Heart left ventricle (tissue), 16 donors: Measurements from ENCODE around the gene TMEM8B. TPM values are rescaled to one million over a fixed set of nuclear protein-coding genes. Genes with fewer than 3 reads are reported as not detected.

Source experiments
- ATAC-seq, 4 donors: fragments of 200-7000 bp; cut with Tn5 transposase; one replicate each; pipeline ENCODE4 v1.9.1; 2020 to 2022; ENCODE audit warnings: moderate library complexity in 4 of 4, mild to moderate bottlenecking in 3 of 4, moderate number of reproducible peaks in 1 of 4
- DNase-seq, 5 donors: peaks; one replicate each; pipeline ENCODE4 v3.0.0-alpha.2; 2020
- H3K27ac ChIP-seq, 12 donors: fragments of 200-600 bp; sonication (generic) in 4 of 12; one replicate each; pipeline versions ENCODE4 v1.5.0 to v1.8.0; 2016 to 2022; ENCODE audit warnings: mild to moderate bottlenecking in 2 of 12
- H3K27me3 ChIP-seq, 9 donors: fragments of 200-600 bp; sonication (generic) in 2 of 9; one replicate each; pipeline versions ENCODE4 v1.5.1 to v1.8.0; 2016 to 2022; ENCODE audit warnings: mild to moderate bottlenecking in 3 of 9
- H3K36me3 ChIP-seq, 9 donors: fragments of 200-600 bp; sonication (generic) in 2 of 9; one replicate each; pipeline versions ENCODE4 v1.5.0 to v1.8.0; 2018 to 2022; ENCODE audit warnings: mild to moderate bottlenecking in 2 of 9
- H3K4me1 ChIP-seq, 12 donors: fragments of 200-600 bp; sonication (generic) in 4 of 12; one replicate each; pipeline versions ENCODE4 v1.5.0 to v1.8.0; 2016 to 2022; ENCODE audit warnings: mild to moderate bottlenecking in 3 of 12
- H3K4me3 ChIP-seq, 12 donors: fragments of 200-600 bp; sonication (generic) in 4 of 12; one replicate each; pipeline versions ENCODE4 v1.5.0 to v1.8.0; 2017 to 2022; ENCODE audit warnings: mild to moderate bottlenecking in 9 of 12, moderate library complexity in 4 of 12
- H3K9me3 ChIP-seq, 12 donors: fragments of 200-600 bp; sonication (generic) in 4 of 12; one replicate each; pipeline versions ENCODE4 v1.5.0 to v1.8.0; 2016 to 2022; ENCODE audit warnings: mild to moderate bottlenecking in 1 of 12
- CTCF ChIP-seq, 12 donors: fragments of 200-600 bp; sonication (generic) in 4 of 12; IDR thresholded peaks; one replicate each; pipeline versions ENCODE4 v1.5.0 to v1.8.0; 2018 to 2022; ENCODE audit warnings: antibody characterized with exemption in 12 of 12, mild to moderate bottlenecking in 5 of 12
- POLR2A ChIP-seq, 2 donors: fragments of 450-650 bp; IDR thresholded peaks; one replicate each; pipeline ENCODE4 v1.6.1; 2017; ENCODE audit warnings: antibody characterized with exemption in 2 of 2, mild to moderate bottlenecking in 2 of 2, moderate library complexity in 2 of 2
- WGBS, 4 donors: extraction: QIAGEN DNeasy Blood & Tissue Kit in 2 of 4; methylation state at CpG; one replicate each; pipeline versions ENCODE4 v1.1.5 to v1.1.7; 2013 to 2018; 5-methylcytosine and 5-hydroxymethylcytosine counted together
- intact Hi-C, 10 donors: fragments of 100-400 bp; cut with DNase I; formaldehyde crosslinking; loops; one replicate each; pipeline versions ENCODE4 v1.11.1 to v1.14.2; 2022
- polyA plus RNA-seq, 2 donors: library from polyadenylated mRNA; stranded (reverse); fragments of 200-250 nt; gene quantifications; one replicate each; pipeline ENCODE4 v1.2.3, GENCODE V29; 2013
- total RNA-seq, 9 donors: library from RNA; depleted of rRNA in 2 of 9; stranded (reverse); fragments of >200 nt in 2 of 9; fragmentation: NEBNext Ultra II Directional in 3 of 9; extraction: Animal tissue kit (Norgen Biotek cat#: 25700) in 3 of 9; gene quantifications; one replicate each; pipeline versions ENCODE4 v1.1.0 to v1.2.4, GENCODE V29; 2016 to 2023
- donor health status: ischemic (EF 13 %, LVEDD 7.1; RV severe dilation, severe dysfunction).
- donor health status: healthy with polysubstance abuse.
- donor health status: DM: no; HTN: yes; CAD: no.
- donor health status: DM: no; HTN: no; CAD: no.
- donor health status: ischemic (EF 25% LVEDD 6.9; RV normal size, moderate dysfunction).
- donor health status: ischemic (EF 25% LVEDD 5.7; RV mildly dilated, moderate dysfunction).
- donor health status: healthy.
- donor health status: DM: yes; HTN: yes; CAD: no.
- donor health status: ischemic (EF 35%, LVEDD 5.7; RV mildly dilated, moderate dysfunction).
- donor health status: nonischemic (EF 11% LVEDD 7.7; RV severe dilation, severe dysfunction).
- donor health status: DM: yes; HTN: yes; CAD: no.
- donor health status: PGD.
- donor health status: ischemic (EF 29% LVEDD 5.4; RV normal size, mild dysfunction).
- donor health status: nonischemic (EF 23%, LVEDD 6.1; RV moderate dilation, normal function).

TMEM8B gene
- total and polyA plus RNA-seq, 11 donors = 7.9 to 21.4 (median 17.9) TPM

GRCh38 chr9:35899021-35899420 is 70.0 kb downstream of the TMEM8B start:
- ATAC-seq = no peak
- Histone ChIP-seq H3K36me3 (no peaks in the 10 kb centered on the region), H3K9me3 (no peaks in the 10 kb centered on the region), H3K4me1 (peaks cover under 1 to 14% (median 10%) of the 10 kb centered on the region in 12 donors), H3K27ac (no peak overlapping the region), H3K27me3 (no peaks in the 10 kb centered on the region), H3K4me3 (no peak overlapping the region)
- WGBS, 4 donors = 82 to 95% (median 90%) methylated on average over 2 of the region's 2 CpGs
- intact Hi-C loops = no loop called here
- TF ChIP-seq POLR2A (IDR thresholded peaks at IDR 0.05) (no peak), CTCF (IDR thresholded peaks at IDR 0.05) (no peak)
- DNase-seq = no peak

GRCh38 chr9:35903049-35903448 is 74.0 kb downstream of the TMEM8B start:
- intact Hi-C loops = loop anchor here (1.0 to 5.0 kb wide), 6 partner anchors 42 to 120 kb away; no protein-coding TSS in a partner anchor
- Histone ChIP-seq H3K36me3 (no peaks in the 10 kb centered on the region), H3K27me3 (no peaks in the 10 kb centered on the region), H3K4me1 (peaks cover 16 to 54% (median 48%) of the 10 kb centered on the region in 12 donors), H3K9me3 (no peaks in the 10 kb centered on the region), H3K4me3 (no peak overlapping the region), H3K27ac (peak overlapping the region in 1 of 12 donors; percentile 95)
- TF ChIP-seq POLR2A (IDR thresholded peaks at IDR 0.05) (no peak), CTCF (IDR thresholded peaks at IDR 0.05) (peak; percentile 62 to 86 (median 78))
- no peak for ATAC-seq
- peak in 2 of 5 donors; percentile 37 to 44 for DNase-seq
- WGBS, 4 donors = 31 to 35% (median 32%) methylated on average over 3 of the region's 3 CpGs

- intact Hi-C loops = loop anchor here in 7 of 10 donors (5.0 kb wide), 3 partner anchors 43 to 118 kb away; no protein-coding TSS in a partner anchor
- WGBS, 4 donors = 30 to 60% (median 57%) methylated on average over 6 to 8 of the region's 8 CpGs
Measured at GRCh38 chr9:35904338-35904737, 75.3 kb downstream of the TMEM8B start.

More at GRCh38 chr9:35904338-35904737, 75.3 kb downstream of the TMEM8B start:
- peak overlapping the region; percentile 87 to 98 (median 95) for H3K27ac ChIP-seq
- ATAC-seq = no peak
- H3K4me1 ChIP-seq = peaks cover 21 to 67% (median 61%) of the 10 kb centered on the region in 12 donors
- no peaks in the 10 kb centered on the region for H3K9me3 ChIP-seq
- no peaks in the 10 kb centered on the region for H3K27me3 ChIP-seq
- H3K36me3 ChIP-seq = no peaks in the 10 kb centered on the region
- no peak for DNase-seq
- no peak overlapping the region for H3K4me3 ChIP-seq
- TF ChIP-seq CTCF (IDR thresholded peaks at IDR 0.05) (no peak), POLR2A (IDR thresholded peaks at IDR 0.05) (no peak)
